Activated naive CD4-positive, alpha-beta T cell treated with Interleukin-2 at 50 U/mL for 16 hours (primary cell): Measurements from ENCODE around the gene STXBP5.

ENCODE experiments used
- DNase-seq: peaks from one replicate; pipeline ENCODE4 v3.0.0-alpha.2; 2020

Gene STXBP5

DNA sequence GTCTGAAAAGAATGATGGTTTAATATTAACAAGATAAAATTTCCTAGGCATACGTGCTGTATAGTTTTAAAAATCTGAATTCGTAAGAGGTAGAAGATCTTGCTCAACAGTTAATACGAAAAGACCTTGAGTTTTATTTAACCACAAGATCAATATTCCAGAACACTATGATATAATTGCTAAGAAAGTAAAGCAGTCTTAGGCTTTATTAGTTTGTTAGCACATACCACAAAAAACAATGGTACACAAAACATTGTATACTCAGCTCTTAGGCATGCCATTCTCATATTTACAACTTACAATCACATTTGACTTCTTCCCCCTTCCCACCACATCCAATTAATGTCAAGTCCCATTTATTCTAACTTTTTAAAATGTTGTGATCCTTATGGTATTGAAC lies 24.4 kb upstream of the STXBP5 start:
- DNase-seq = no peak

DNA sequence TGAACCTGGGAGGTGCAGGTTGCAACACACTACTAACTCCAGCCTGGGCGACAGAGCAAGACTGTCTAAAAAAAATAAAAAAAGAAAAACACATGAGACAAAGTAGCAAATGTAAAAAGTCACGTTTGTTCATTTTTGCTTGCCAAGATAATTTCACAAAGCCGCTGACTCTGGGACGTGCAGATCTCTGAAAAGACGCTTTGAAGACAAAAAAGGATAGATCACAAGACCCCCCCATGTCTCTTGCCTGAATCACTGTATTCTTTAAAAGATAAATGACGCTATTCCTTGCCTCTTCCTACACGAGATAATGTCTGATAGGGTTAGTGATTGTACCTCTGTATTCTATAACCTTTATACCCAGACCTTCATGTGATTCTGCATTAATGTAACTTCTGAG lies 23.3 kb upstream of the STXBP5 start:
- DNase-seq = no peak

DNA sequence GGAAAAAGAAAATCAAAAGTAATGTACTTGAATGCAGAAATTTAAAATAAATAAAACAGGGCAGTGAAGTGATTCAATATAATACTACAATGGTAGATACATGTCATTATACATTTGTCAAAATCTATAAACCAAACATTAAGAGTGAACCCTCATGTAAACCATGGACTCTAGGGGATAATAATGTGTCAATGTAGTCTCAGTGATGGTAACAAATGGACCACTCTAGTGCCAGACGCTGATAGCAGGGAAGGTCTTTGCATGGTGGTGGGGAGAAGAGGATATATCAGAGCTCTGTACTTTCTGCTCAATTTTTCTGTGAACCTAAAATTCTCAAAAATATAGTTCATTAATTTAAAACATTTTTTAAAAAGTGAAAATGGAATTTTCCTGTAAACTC lies 19.8 kb upstream of the STXBP5 start:
- no peak for DNase-seq

DNA sequence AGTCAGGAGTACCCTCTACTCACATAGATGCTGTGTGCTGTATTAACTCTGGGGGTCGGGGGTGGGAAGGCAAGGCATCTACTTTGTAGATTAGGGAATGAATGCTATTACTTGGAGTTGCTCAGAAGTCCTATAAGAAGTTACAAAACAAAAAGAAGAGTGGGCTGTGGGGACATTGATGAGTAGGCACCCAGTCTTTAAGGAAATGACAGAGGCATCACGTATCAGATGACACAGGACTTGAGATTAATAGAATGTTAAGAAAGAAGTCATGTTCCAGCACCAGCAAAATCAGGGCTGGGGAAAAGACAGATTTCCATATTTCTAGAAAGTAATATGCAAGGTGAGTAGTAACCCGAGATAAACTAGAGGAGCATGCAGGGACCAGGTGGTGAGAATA lies 19.0 kb upstream of the STXBP5 start:
- DNase-seq = no peak

DNA sequence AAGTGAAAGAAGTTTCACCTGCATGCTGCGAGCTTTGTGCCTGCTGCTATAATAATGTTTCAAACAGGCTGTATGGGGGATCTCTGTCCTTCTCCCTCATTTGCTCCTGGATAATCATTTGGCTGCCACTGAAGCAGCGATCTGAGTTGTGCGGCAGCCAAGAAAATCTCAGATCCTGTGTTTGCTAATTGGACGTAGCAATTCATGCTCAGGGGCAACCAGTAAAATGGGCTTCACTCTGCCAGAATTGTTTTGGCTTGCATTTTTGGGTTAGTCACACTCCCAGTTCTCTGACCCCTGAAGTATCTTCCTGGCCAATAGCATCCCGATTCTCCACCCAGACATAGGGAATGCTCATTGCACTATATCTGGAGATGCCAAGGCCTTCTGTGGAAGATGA lies 13.7 kb upstream of the STXBP5 start:
- DNase-seq = no peak

DNA sequence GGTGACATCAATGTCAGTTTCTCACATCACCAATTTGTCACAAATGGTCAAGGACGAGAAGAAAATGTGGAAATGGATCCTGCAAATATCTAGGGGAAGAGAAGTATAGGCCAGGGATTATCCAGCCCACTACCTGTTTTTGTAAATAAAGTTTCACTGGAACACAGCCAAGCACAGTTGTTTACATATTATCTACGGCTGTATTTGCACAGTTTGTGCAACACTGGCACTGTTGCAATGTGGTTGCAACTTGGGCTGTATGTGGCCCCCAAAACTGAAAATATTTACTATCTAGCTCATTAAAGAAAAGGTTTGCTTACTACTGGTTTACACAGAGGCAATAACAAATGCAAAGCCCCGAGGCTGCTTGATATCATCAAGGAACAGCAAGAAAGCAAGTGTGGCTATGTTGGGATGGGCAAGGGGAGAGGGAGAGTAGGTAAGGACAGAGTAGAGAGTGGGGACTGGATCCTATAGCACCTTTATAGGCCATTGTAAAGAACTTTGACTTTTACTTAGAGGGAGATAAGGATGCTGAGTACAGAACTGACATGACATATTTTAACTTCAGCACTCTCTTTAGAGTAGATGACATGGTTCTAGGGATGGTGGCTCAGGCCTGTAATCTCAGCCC lies 11.8 kb upstream of the STXBP5 start:
- no peak for DNase-seq

DNA sequence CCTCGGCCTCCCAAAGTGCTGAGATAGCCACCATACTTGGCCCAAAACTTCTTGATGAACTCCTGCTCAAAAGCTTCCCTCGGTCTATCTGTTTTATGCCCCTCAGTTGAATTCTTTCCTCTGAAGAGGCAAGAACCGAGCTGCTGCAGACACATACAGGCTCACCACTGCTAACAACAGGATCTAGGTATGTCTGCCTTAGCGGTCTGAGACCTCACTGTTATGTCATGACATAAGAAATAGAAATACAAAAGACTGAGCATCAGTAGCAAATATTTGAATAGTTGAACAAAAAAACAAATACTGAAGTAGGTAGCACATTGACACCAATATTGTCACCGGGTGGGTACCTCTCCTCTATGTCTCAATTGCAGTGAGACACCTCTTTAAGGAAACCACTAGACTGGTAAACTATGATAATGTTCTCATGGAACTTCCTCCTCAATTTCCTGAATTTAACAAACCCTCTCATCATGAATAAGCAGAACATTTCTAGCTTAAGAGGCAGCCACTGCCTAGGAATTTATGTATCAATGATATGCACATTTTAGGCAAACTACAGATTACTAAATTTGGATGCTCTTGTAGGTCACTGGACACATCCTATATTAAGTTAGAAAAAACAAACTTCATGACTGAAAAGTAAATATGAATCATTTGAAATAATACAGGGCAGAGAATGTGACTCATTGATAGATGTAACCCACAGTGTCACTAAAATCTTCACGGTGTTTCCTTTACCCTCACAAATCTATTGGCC lies 9.4 kb upstream of the STXBP5 start:
- DNase-seq = no peak

DNA sequence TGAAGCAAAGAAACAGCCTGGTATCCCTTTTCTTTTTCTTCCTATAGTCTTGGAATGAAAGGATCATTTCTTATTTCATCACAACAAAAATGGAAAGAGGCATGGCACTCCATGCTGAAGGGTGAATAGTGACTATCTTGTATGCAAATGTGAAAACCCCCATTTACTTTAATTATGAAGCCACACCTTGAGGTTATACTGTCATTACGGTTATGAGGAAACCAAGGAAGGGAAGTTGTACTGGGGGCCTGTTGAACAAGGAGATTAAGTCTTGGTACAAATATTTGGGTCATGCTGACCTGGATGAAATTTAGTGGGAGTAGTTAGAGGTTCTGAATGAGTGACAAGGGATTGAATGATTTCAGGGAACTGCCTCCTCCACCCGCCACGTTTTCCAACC lies 8.7 kb upstream of the STXBP5 start:
- no peak for DNase-seq

DNA sequence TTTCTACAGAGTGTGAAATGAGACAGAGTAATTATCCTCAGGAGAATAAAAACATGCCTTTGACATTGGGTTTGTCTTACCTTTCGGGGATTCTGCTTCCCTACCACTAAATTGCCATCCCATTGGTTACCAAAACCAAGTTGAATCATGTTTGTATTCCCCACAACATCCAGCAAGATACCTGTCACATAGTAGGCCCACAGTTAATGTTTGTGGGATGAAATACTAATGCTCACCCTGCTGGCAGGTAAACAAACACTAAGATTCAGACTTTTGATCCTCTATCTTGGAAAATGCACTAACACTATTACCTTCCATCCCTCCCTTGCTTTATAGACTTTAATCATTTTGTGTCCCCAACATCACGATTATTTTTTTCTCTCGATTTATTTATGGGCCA lies 8.2 kb upstream of the STXBP5 start:
- DNase-seq = no peak

DNA sequence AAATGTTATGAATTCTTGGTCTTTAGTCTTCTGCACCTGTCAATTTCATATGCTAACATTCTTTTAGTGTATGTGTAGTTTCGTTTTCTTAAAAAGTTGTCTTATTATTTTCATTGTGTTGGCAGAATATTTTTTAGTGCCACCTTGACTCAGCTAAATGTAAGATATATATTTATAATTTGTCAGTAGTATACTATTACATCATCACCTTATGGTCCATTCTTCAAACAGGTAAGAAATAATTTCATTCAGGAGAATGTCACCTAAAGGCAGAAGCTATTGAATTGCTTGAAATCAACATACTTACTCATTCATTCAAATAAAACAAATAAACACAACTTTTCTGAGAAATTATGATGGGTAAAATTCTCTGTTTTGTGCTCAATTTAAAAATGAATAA lies 3.5 kb upstream of the STXBP5 start:
- DNase-seq = no peak

DNA sequence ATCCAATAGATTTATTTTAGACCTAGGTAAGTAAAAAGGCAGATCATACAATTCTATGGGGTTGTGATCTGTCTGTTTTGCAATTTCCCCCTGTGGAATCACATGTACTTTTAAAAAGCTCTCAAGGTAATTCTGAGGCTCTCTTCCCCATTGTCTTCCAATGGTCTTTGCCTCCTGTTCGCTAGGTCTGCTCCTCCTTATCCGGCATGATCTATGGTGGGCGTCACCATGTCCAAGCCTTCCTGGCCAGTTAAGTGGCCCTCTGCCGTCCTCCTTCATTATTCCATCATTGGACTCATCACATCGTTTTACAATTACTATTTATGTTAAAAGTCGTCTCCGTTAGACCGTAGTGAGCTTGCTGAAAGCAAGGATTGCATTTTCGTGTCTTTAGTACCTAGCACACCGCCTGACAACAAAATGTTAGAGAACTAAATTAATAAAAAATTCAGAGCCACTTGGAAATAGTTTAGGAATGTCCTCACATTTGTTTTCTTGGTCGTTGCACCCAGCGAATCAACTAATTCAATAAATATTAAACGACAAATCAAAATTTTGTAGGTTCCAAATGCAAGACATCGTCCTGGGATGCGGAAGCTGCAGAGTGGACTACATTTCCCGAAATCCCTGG lies 2.2 kb upstream of the STXBP5 start:
- DNase-seq = no peak

DNA sequence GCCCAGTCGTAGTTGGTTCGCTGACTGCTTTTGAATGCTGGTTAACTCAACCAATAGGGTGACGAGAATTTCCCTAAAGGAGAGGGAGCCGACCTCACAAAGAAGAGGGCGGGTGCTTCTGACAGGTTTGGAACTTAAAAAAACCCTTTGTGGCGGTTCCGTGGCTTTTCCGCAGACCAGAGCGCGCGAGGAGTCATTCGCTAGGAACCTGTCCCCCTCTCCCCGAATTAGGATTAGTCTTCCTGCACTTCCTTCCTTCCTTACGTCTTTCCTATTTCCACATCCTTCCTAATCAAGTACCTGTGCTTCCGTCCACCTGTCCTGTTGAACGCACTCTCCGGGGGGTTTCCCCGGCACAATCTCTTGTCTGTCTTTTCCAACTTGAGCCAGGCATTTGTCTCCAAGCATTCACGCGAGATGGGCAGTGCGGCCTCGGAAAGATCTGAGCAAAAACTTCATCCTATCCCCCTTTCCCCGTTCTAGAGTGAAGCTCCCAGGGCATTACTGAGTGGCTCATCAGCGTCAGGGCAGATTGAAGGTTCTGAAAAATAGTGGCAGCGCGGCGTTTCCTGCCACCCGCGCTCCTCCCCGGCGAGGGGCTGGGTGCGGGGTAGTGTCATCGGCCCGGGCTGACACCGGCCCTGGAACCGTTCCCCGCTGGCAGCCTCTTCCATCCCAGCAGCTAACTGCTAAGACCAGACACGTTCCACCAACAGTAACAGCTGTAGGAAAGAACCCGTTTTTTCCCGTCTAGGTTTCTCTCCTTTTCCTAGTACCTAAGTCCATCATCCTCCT lies 1.5 kb upstream of the STXBP5 start:
- peak; percentile 80 for DNase-seq

DNA sequence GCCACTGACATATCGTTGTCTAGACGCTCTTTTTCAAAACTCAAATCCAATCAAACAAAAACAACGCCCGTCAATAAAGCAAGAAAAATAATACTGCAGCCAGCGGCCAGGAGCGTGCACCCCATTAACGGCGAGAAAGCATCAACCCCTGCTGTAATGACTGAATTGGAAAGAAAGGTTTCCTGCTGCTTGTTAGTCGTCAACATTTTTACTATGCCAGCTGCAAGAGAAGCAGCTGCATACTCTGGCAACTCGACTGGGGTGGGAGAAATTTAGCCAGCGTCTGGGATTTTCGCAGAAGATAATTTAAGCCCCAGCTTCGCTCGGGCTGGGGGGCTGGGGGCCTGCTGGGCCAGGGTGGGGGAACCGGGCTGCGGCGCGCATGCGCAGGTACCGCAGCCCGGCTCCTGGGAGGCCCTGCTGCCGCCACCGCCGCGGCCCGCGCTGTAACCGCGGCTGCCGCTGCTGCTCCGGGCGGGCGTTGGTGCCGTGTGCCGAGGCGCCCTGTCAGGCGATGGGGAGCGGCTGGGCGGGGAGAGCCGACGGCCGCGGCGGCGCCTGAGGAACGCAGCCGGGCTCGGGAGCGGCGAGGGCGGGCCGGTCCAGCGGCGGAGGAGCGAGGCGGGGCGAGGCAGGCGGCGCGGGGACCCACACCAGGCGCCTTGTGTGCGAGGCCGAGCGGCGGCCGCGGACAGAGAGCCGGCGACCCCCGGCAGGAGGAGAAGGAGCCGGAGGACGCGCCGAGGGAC lies 732 bp upstream of the STXBP5 start:
- peak; percentile 72 for DNase-seq

DNA sequence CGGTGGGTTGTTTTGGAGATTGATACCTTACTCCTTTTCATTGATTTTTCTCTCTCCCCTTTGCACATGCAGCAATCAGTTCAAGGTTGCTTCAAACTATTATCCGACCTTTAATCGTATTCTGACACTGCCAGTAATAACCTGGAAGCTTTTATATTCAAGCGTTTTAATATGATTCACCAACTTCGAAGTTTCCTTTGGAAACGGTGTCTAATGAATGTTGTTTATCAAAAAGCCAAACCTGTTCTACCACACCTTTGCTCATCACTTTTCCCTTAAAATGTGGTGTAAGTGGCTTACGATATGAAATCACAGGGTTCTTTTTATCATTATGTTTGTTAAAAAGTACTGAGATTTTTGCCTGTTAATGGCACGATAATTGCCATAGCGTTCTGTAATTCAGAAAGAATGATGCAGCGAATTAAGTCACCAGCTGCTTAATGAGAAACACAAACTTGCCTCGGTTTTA lies 660 bp downstream of the STXBP5 start:
- no peak for DNase-seq

DNA sequence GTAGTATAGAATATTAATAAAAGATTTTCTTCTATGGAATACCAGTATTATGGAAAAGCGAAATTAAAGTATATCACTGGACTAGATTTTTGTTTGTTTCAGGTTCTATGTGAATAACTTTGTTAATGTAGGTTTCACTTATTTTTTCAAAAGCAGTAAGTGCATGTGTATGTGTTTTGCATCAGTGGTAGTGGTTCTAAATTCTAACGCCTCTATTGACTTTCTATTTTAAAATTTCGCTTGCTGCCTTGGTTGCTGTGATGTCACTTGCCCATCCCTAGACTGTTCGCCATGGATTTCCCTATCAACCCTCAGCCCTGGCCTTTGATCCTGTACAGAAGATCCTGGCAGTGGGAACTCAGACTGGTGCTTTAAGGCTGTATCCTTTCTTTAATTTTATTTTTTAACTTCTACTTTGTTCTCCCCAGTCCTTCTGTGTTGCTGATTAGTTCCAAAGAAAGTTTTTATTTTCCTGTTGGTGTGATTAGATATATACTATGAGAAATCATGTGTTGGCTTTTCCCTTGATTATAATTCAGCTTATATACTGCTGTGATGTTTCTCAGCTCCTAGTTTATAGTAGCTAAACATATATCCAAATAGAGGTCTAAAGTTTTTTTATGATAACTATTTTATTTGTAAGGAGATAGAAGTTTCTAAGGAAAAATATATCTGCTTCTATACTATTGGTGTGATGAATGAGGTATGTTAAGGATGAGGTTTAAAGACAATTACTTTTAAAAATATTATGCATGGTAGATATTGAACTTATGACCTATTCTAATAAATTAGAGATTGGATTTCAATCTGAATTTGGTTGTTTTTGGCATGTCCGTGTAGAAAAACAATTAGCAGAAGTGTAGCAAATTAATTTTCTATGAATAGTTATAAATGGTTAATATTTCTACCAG lies 1.7 kb downstream of the STXBP5 start:
- DNase-seq = no peak

DNA sequence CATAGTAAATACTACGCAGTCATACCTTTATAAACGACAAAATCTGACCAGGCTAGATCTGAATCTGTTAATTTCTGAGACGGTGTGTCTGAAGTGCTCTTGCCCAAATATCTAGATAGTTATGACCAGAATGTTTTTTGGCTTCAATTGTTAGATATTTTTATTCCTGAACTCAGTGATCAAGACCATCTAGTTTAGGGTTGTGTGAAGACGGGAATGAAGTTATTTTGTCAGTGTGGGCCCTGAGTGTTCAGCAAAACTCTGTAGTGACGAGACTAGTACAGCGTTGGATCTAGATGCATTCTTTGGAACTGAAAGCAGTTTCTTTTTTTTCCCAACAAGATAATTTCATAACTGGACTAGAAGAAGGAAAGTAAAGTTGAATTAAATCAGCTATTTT lies 3.1 kb downstream of the STXBP5 start:
- no peak for DNase-seq

DNA sequence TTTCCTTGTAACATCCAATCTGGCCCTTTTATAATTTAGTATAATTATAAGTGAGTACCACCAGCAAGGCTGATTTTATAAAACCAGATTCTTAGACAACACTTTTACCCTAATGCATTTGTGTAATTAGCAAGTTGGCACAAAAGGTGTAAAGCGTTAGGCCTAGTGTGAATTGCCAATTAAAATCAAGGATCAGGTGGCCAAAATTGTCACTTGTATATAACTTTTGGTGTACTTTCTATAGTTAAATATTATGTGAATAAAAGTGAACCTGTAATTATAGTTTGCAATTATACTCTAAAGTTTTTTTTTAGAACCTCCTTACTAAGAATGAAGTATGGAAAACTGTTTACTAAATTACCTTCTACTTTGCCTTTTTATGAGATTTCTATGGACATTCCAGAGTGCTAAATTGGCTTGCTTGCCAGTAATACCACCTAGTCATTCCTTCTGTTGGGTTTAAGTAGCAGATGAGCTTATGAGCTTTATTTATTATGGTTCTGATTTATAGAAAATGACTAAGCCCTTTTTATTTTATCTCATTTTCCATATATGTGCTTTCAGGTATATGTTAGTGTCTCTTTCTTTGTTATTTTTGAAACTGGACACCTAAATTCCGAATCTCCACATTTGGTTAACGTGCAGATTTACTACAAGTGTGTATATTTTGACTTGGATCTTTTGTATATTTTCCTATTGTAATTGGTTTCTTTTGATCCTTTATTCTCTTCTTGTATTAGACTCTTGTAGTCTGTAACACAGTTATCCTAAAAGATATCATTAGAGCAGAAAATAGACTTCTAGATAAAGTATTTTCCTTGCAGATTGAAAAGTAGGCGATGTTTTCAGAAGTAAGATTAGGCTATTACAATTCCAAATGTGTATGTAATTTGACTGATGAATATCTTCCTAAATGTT lies 3.9 kb downstream of the STXBP5 start:
- DNase-seq = no peak

DNA sequence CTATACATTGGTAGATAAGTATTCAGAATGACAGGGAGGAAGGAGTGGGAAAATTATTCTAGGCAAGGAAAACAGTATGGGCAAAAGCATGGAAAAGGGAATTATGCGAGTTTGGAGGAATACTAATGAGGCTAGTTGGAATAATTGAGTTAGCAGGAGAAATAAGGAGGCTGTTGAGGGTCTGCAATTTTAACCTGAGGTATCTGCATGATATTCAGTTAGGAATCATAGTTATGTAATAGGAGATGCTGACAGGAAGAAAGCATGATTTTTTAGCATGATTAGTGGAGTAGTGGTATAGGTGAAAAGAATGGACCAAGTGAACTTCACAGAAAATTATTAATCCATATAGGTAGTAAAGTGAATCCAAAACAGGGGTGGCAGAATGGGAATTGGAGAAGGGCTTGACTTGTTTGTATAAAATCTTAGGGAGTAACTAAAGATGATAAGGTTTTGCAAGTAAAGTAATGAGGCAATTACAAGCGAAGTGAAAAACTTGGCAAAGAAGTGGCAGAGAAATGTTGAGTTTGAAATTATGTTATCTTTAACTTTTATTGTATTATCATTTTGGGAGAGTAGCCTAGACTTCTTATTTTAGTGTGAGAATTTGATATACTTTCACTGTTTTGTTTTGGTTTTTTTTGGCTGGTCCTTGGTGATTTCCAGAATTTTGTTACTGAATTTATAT lies 5.7 kb downstream of the STXBP5 start:
- no peak for DNase-seq

DNA sequence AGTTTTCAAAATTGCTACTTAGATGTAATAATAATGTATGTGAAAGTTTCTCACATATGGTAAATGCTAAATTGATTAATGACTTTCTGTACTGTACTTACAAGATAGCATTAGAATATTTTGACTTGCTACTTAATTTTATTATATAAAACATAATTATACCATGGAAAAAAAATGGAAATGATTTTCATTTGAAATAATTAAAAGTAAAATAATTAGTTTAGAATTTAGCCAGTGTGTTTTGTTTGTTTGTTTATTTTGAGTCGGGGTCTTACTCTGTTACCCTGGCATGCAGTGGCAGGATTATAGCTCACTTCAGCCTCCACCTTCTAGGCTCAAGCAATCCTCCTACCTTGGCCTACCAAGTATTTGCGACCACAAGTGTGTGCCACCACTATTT lies 7.1 kb downstream of the STXBP5 start:
- no peak for DNase-seq

DNA sequence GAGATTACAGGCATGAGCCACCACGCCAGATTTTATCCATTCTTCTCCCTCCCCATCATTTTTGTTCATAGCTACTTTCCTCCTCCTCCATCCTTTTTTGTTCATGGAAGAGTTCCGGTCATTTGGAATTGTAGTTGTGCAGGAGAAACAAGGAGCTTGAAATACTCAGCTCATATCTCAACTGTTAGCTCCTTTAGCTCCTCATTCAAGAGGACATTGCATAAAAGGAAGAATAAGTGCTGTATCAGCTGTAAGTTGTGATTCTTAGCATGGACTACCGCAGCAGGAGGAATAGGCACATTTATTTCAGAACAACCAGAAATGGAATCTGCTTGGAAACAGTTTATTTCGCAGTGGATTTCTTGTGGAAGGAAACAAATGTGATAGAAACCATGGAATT lies 7.6 kb downstream of the STXBP5 start:
- no peak for DNase-seq
